ENCODE results near the gene HEPHL1. TPM values are rescaled to one million over a fixed set of nuclear protein-coding genes. Genes with fewer than 3 reads are reported as not detected.

Gene HEPHL1
- total RNA-seq, 3 donors from 2014 or later, result 0.15 to 0.33 TPM; not detected in 1

DNA sequence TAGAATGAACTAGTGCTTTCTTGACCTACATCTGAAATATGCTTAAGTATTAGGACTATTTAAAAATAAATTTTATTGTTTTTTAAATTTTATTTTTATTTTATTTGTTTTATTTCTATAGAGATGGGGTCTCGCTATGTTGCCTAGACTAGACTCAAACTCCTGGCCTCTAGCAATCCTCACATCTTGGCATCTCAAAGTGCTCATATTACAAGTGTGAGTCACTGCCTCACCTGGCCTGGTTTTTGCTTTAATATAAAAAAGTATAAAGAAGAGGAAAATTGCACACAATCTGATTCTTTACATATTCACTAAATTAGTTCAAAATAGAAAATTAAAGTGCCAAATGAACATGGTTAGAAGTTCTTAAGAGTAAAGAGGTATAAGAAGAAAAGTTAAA, 37.5 kb downstream of the HEPHL1 start:
- TF ChIP-seq POLR2A (IDR thresholded peaks at IDR 0.05) (no peak), POLR2AphosphoS5 (IDR thresholded peaks at IDR 0.05) (no peak)
- TF ChIP-seq, protein P1, sequence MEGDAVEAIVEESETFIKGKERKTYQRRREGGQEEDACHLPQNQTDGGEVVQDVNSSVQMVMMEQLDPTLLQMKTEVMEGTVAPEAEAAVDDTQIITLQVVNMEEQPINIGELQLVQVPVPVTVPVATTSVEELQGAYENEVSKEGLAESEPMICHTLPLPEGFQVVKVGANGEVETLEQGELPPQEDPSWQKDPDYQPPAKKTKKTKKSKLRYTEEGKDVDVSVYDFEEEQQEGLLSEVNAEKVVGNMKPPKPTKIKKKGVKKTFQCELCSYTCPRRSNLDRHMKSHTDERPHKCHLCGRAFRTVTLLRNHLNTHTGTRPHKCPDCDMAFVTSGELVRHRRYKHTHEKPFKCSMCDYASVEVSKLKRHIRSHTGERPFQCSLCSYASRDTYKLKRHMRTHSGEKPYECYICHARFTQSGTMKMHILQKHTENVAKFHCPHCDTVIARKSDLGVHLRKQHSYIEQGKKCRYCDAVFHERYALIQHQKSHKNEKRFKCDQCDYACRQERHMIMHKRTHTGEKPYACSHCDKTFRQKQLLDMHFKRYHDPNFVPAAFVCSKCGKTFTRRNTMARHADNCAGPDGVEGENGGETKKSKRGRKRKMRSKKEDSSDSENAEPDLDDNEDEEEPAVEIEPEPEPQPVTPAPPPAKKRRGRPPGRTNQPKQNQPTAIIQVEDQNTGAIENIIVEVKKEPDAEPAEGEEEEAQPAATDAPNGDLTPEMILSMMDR (IDR thresholded peaks at IDR 0.05), result no peak
- Histone ChIP-seq H3K4me3 (no peak overlapping the region), H3K27ac (no peak overlapping the region), H3K4me1 (no peaks in the 10 kb centered on the region), H3K36me3 (no peaks in the 10 kb centered on the region), H3K9me3 (no peaks in the 10 kb centered on the region), H3K27me3 (no peaks in the 10 kb centered on the region)
- intact Hi-C loops (cut with DNase I; ENCODE audit: low total_unique reads), result no loop called here
- DNase-seq (ENCODE audit: low spot score in 2 of 2), result no peak

DNA sequence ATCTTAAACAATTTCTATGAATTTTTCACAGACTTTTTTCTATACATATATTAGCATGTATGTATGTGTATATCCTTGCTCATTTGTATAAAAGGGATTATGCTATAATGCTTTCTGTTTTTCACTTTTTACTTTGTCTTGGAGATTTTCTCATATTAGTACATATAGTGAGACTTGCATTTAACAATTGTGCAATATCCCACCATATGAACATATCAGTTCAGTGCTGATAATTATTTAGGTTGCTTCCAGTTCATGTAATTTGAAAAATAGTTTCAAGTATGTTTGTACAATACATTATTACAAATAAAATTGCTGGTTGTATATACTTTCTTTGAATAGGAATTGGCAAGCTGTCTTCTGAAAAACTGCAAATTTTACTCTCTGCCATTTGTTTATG, 37.9 kb downstream of the HEPHL1 start:
- H3K27me3 ChIP-seq, result no peaks in the 10 kb centered on the region

DNA sequence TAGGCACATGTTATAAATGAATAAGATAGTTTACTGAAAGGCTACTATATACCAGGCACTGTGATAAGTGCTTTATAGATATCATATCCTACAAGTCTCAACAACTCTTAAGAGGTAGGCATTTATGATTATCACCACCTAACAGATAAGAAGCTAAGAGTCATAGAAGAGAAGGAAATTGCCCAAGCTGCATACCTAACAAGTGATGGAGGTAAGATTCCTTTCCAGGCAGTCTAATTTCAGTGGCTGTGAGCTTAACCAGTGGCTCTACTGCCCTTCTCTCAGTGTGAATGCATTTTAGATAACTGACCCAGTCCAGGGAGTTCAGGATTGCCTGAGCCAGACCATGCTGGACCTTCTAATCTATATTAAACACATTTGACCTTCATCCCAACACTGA, 39.2 kb downstream of the HEPHL1 start:
- TF ChIP-seq, protein P1 (IDR thresholded peaks at IDR 0.05), result no peak
- TF ChIP-seq POLR2AphosphoS5 (IDR thresholded peaks at IDR 0.05), result no peak
- TF ChIP-seq POLR2A (IDR thresholded peaks at IDR 0.05), result no peak
- no peak overlapping the region for H3K4me3 ChIP-seq
- intact Hi-C loops (cut with DNase I; ENCODE audit: low total_unique reads), result no loop called here
- DNase-seq (ENCODE audit: low spot score in 2 of 2), result no peak
- no peaks in the 10 kb centered on the region for H3K9me3 ChIP-seq
- H3K27me3 ChIP-seq, result no peaks in the 10 kb centered on the region
- no peaks in the 10 kb centered on the region for H3K36me3 ChIP-seq
- H3K27ac ChIP-seq, result no peak overlapping the region
- no peaks in the 10 kb centered on the region for H3K4me1 ChIP-seq

More for the DNA sequence above, 37.9 kb downstream of the HEPHL1 start:
- no peaks in the 10 kb centered on the region for H3K4me1 ChIP-seq
- no peaks in the 10 kb centered on the region for H3K36me3 ChIP-seq
- H3K4me3 ChIP-seq, result no peak overlapping the region
- DNase-seq (ENCODE audit: low spot score in 2 of 2), result no peak
- intact Hi-C loops (cut with DNase I; ENCODE audit: low total_unique reads), result no loop called here
- TF ChIP-seq, protein P1 (IDR thresholded peaks at IDR 0.05), result no peak
- TF ChIP-seq POLR2AphosphoS5 (IDR thresholded peaks at IDR 0.05) (no peak), POLR2A (IDR thresholded peaks at IDR 0.05) (no peak)
- H3K9me3 ChIP-seq, result no peaks in the 10 kb centered on the region
- H3K27ac ChIP-seq, result no peak overlapping the region

DNA sequence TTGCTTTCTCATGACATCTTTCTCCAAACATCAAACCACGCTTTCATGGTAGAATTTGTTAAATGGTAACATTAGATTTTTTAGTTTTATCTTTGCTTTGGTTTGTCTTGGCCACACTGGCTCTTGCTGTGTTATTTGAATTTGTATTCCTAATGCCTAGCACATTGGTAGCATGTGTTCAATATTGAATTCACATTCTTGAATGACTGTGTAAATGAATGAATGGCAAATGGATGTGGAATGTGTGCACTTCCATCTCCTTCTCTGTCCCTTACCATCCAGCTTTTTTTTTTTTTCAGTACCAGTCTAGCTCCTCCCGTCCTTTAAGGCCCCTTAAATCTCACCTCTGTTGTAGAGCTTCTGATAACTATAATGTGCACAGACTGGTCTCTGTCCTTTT, 41.2 kb downstream of the HEPHL1 start:
- H3K4me1 ChIP-seq, result no peaks in the 10 kb centered on the region
- H3K9me3 ChIP-seq, result no peaks in the 10 kb centered on the region
- TF ChIP-seq, protein P1 (IDR thresholded peaks at IDR 0.05), result no peak
- TF ChIP-seq POLR2A (IDR thresholded peaks at IDR 0.05) (no peak), POLR2AphosphoS5 (IDR thresholded peaks at IDR 0.05) (no peak)
- no peaks in the 10 kb centered on the region for H3K27me3 ChIP-seq
- H3K4me3 ChIP-seq, result no peak overlapping the region
- H3K36me3 ChIP-seq, result no peaks in the 10 kb centered on the region
- no peak for DNase-seq (ENCODE audit: low spot score in 2 of 2)
- intact Hi-C loops (cut with DNase I; ENCODE audit: low total_unique reads), result no loop called here
- no peak overlapping the region for H3K27ac ChIP-seq

DNA sequence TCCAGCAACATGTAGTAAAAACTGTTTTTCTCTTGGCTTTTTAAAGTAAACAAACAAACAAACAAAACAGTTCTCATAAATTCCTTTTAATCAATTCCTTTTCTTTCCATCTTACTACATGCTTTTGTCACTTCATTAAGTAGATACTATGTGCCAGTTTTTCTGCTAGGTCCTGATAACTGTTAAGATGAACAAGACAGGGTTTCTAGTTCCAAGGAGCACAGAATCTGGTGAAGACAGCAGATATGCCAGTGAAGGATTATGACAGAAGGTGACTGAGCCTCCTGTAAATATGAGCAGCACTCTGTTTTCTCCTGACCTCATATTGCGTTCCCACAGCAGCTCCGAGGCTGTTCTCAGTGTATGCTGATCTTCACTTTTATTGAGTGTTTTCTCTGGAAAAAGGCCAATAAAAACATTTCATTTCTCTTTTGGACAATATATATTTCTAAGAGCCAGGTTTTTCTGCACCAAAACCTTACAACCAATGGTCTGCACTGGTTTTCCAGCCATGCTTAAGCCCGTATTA, 45.8 kb downstream of the HEPHL1 start:
- no peaks in the 10 kb centered on the region for H3K27me3 ChIP-seq
- no peak overlapping the region for H3K4me3 ChIP-seq
- H3K27ac ChIP-seq, result no peak overlapping the region
- H3K4me1 ChIP-seq, result no peaks in the 10 kb centered on the region
- peaks cover 0 to 5% of the 10 kb centered on the region in 2 donors for H3K9me3 ChIP-seq
- intact Hi-C loops (cut with DNase I; ENCODE audit: low total_unique reads), result no loop called here
- no peak for DNase-seq (ENCODE audit: low spot score in 2 of 2)
- no peaks in the 10 kb centered on the region for H3K36me3 ChIP-seq
- TF ChIP-seq, protein P1 (IDR thresholded peaks at IDR 0.05), result no peak
- no peak for TF ChIP-seq POLR2AphosphoS5 (IDR thresholded peaks at IDR 0.05)
- no peak for TF ChIP-seq POLR2A (IDR thresholded peaks at IDR 0.05)

All from breast epithelium (tissue), 4 donors.